Mononuclear cell (primary cell): ENCODE measurements around the gene SUFU. TPM values are rescaled to one million over a fixed set of nuclear protein-coding genes. Genes with fewer than 3 reads are reported as not detected.

ENCODE experiments used
- H3K27me3 ChIP-seq: 2 replicates; pipeline ENCODE4 v1.6.0; 2011; ENCODE audit warnings: low read length, control low read depth; ENCODE audit not compliant: insufficient read depth
- H3K4me1 ChIP-seq: 2 replicates; pipeline ENCODE4 v1.5.1; 2011; ENCODE audit warnings: mild to moderate bottlenecking, low read length, control low read depth; ENCODE audit not compliant: insufficient read depth
- H3K4me3 ChIP-seq: 2 replicates; pipeline ENCODE4 v1.5.1; 2011; ENCODE audit warnings: mild to moderate bottlenecking, low read length, moderate library complexity
- H3K9me3 ChIP-seq: 2 replicates; pipeline ENCODE4 v1.5.1; 2011; ENCODE audit warnings: low read depth, mild to moderate bottlenecking, control low read depth, low read length
- total RNA-seq: library from RNA; depleted of rRNA; stranded (reverse); fragments of >200 nt; gene quantifications from one replicate; pipeline ENCODE4 v1.2.3, GENCODE V29; 2012

SUFU gene
- total RNA-seq, 1 donor = 1.8 TPM

- H3K4me3 ChIP-seq = no peak overlapping the region
- no peaks in the 10 kb centered on the region for H3K9me3 ChIP-seq
- H3K4me1 ChIP-seq = peaks cover 45% of the 10 kb centered on the region
- H3K27me3 ChIP-seq = no peaks in the 10 kb centered on the region
Measured at GRCh38 chr10:102679596-102679995, 175.8 kb downstream of the SUFU start.

GRCh38 chr10:102681696-102682095, 177.9 kb downstream of the SUFU start:
- Histone ChIP-seq H3K9me3 (no peaks in the 10 kb centered on the region), H3K4me3 (no peak overlapping the region), H3K27me3 (no peaks in the 10 kb centered on the region), H3K4me1 (peaks cover 24% of the 10 kb centered on the region)

GRCh38 chr10:102682416-102682815, 178.6 kb downstream of the SUFU start:
- H3K27me3 ChIP-seq = no peaks in the 10 kb centered on the region
- H3K4me1 ChIP-seq = peaks cover 16% of the 10 kb centered on the region
- no peak overlapping the region for H3K4me3 ChIP-seq
- no peaks in the 10 kb centered on the region for H3K9me3 ChIP-seq

GRCh38 chr10:102682981-102683380, 179.2 kb downstream of the SUFU start:
- peaks cover 13% of the 10 kb centered on the region for H3K4me1 ChIP-seq
- H3K4me3 ChIP-seq = no peak overlapping the region

More at GRCh38 chr10:102682981-102683380, 179.2 kb downstream of the SUFU start:
- Histone ChIP-seq H3K27me3 (no peaks in the 10 kb centered on the region), H3K9me3 (no peaks in the 10 kb centered on the region)

Other genes starting within 250 kb of the SUFU start
- gene NFKB2, start 108.3 kb upstream of the SUFU start, total RNA-seq = 67.1 TPM
- 4.1 TPM for gene PSD, start 85.2 kb upstream of the SUFU start, total RNA-seq
- gene FBXL15, start 83.1 kb upstream of the SUFU start, total RNA-seq = 4.7 TPM
- 16.0 TPM for gene CUEDC2, start 71.4 kb upstream of the SUFU start, total RNA-seq
- 0.10 TPM for gene C10orf95, start 52.4 kb upstream of the SUFU start, total RNA-seq
- 52.6 TPM for gene ACTR1A, start 1.3 kb upstream of the SUFU start, total RNA-seq
- 89.0 TPM for gene TRIM8, start 140.5 kb downstream of the SUFU start, total RNA-seq
- gene ARL3, start 210.4 kb downstream of the SUFU start, total RNA-seq = 0.84 TPM
- gene SFXN2, start 210.7 kb downstream of the SUFU start, total RNA-seq = 2.2 TPM
- gene WBP1L, start 240.0 kb downstream of the SUFU start, total RNA-seq = 6.7 TPM